GM21526 (cell line): ENCODE data around the gene EPHA2.
"Not testable (repeated sequence)": the region's sequence is repeated elsewhere in the genome, so short reads cannot be mapped to it uniquely, and the experiment has no call there.

Experiments used
- ATAC-seq: cut with Tn5 transposase; IDR thresholded peaks from one replicate; pipeline ENCODE4 v1.9.1; 2021; ENCODE audit warnings: moderate library complexity; ENCODE audit not compliant: unreplicated experiment, low FRiP score

The EPHA2 gene

DNA sequence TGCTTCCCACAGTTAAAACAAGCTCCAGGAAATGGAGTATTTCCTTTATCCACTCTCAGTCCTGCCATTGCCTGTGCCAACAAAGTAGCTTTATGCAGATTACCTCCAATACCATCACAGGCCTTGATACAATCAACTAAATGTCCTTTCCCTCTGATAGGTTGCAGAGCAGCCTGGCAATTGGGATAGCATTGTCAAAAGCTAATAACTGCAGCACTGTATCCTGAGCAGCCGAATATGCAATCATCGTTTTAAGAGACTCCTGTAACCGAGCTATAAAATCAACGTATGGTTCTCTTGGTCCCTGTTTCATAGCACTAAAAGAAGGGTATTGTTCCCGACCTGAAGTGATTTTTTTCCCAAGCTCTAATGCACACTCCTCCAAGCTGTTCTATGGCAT is 48.8 kb downstream of the EPHA2 start:
- not testable (repeated sequence) for ATAC-seq

DNA sequence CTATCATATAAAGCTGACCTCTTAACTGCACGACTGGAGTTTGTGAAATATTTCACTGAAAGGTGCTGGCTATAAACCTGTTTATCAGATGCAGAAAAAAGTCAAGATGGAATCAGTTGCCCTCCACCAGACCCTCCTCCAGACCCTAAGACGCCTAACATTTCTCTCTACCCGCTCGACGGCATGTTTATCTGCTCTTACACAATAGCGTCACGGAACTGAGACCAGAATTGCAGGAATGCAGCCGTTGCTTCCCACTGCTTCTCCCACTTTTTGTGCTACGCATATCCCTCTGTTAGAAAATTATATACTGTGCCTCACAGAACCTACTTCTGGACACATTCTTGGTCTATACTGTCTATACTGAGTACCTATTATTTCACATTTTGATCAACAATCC is 54.2 kb downstream of the EPHA2 start:
- no peak for ATAC-seq

DNA sequence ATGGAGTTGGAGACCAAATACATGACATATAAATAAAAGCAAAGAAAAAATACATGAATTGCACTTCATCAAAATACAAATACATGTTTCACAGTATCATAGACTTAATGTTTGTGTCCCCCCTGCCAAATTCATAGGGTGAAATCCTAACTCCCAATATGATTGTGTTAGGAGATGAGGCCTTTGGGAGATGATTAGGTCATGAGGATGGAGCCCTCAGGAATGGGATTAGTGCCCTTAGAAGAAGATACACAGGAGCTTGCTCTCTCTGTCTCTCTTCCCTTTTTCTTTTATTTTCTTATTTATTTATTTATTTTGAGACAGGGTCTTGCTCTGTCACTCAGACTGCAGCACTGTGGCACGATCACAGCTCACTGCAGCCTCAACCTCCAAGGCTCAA is 56.5 kb downstream of the EPHA2 start:
- no peak for ATAC-seq

DNA sequence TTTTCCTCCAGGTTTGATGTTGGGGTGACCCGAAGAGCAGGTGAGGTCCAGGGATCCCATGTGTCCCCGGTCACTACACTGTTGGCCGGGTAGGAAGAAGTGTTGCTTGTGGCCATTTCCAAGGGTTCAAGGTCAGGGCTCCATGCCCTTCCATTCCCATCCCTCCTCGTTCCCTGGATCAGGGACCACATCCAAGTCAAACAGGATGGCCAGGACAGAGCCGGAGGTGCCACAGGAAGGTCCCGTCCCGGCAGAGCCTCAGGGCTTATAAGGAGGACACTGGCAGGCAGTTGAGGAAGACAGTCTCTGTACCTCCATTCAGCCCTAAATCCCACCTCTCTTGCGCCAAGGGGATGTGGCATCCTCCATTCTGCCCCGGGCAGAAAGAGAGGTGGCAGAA is 60.4 kb downstream of the EPHA2 start:
- ATAC-seq: no peak

DNA sequence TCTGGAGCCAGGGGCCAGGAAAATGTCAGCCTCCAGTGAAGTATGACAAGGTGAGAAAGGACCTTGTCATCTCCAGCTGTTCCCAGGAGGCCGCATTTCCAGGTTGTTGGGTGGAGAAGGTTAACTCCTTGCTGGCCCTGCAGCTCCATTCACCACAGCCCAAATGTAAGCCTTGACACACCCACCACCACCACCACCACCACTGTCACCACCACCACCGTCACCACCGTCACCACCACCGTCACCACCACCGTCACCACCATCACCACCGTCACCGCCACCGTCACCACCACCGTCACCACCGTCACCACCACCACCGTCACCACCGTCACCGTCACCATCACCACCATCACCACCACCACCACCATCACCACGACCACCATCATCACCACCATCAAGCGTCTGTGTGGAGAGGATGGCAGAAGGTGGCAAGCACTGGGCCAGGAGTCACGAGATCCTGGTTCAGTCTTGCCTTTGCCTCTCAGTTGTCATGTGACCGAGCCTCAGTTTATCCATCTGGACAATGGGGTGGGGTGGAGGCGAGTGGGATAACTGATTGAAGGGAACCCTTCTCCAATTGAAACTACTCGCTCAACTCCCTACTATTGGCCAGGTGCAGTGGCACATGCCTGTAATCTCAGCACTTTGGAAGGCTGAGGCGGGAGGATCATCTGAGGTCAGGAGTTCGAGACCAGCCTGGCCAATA is 61.3 kb downstream of the EPHA2 start:
- ATAC-seq: no peak

DNA sequence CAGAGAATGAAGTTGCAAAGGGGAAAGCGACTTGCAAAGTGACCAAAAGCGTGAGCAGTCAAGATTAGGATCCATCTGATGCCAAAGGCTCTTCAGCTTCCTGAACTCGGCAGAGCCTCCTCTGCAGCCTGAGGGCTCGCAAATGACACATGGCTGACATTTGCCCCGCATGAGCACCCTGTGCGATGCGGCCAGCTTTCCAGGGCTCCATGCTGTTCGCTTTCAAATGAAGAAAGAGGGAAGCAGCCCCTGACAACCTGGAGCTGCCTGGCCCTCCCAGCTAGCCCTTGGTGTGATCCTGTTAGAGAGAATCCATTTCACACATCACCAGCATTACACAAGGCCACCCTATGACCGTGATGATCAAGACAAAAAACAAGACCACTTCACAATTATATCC is 62.3 kb downstream of the EPHA2 start:
- ATAC-seq: no peak

DNA sequence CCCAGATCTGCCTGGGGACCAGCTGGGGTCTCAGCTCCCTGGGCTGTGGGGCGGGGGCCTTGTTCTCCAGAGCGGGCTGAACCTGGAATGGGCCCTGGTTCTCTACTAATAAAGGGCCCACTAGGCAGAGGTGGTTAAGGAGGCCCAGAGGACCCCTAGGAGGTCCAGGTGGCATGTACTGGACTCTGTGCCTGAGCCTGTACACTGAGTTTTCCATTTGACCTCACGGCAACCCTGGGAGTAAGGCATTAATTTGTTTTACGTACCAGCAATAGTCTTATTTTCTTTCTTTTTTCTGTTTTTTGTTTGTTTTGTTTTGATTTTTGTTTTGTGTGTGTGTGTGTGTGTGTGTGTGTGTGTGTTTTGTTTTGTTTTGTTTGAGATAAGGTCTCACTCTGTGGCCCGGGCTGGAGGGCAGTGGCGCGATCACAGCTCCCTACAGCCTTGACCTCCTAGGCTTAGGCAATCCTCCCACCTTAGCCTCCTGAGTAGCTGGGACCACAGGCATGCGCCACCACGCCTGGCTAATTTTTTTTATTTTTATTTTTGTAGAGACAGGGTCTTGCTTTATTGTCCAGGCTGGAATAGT is 62.9 kb downstream of the EPHA2 start:
- ATAC-seq: no peak

DNA sequence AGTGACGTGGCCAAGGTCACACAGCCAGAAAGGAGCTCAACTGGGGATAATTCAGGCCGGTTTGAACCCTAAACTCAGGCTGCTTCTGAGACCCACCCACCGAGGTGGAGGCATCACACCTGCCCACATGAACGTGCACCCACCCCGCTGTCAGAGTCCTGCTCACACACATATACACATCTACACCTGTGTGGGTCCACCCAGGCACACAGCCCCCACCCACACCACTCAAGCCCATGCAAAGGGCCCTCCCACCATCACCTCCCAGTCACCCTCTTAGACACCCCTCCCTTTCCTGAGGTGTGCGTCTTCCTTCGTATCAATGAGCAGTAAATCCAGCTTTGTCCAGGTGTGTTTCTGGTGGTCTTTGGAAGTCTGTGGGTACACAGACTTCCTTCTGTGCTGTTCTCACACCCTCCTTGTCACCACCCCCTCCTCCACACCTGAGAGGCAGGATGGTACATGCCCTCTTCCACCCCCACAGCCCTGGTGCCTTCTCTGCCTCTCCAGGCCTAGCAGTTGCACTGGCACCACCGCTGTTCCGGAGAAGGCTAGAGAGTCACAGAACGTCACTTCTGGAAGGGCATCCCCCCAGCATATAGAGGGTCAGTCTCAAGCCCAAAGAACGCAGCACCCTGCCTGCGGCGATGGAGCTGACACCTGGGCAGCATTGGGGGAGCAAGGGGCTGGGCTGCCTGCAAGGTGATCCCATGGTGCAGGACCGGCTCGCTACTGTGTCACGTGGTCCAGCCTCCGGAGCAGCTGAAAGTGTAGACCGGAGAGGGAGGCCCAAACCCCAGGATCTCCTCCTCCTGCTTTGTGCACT is 63.6 kb downstream of the EPHA2 start:
- no peak for ATAC-seq

DNA sequence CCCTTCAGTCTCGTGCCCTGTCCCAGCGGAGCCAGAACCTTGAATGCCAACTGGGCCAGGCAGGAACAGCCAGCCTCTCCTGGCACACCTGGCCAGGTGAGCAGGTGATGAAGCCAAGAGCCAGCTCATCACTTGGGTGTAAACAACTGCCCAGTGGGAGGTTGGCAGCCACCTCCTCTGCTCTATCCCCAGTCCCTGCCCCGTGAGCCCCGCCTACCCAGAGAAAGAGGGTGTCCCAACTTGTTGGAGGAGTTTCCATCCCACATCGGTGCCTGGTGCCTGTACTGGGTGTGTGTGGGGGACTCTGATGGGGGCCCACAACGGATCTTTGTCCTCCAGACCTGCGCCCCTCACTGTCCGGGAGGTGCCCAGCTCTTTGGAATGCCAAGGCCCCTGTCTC is 64.6 kb downstream of the EPHA2 start:
- no peak for ATAC-seq

DNA sequence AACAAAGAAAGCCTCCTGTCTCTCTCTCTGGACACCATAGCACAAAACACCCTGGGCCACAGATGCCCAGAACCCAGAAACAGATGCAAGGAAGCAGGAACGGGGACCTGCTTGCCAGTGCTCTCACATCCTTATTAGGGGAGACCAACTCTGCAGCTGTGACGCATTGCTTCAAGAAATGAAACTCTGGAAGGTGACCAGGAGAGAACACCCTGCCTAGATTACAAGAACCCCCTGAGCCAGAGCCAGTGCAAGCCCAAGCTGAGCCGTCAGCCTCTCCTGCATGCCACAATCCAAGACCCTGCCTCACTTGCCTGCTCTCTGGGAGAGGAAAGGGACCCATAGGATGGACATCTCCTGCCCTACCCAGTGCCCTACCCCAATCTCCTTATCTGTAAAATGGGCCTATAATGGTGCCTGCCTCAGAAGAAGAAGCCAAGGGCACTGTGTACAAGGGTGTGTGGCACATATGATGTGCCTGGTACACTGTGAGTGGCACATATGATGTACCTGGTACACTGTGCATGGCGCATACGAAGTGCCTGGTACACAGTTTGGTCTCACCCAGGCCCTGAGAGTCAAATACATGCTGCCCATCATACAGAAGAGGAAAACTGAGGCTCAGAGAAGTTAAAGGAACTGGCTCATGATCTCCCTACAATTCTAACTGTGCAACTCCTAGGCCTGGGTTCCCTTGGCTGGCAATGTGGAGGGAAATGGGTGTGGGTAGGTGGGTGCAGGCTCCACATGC is 65.6 kb downstream of the EPHA2 start:
- no peak for ATAC-seq

DNA sequence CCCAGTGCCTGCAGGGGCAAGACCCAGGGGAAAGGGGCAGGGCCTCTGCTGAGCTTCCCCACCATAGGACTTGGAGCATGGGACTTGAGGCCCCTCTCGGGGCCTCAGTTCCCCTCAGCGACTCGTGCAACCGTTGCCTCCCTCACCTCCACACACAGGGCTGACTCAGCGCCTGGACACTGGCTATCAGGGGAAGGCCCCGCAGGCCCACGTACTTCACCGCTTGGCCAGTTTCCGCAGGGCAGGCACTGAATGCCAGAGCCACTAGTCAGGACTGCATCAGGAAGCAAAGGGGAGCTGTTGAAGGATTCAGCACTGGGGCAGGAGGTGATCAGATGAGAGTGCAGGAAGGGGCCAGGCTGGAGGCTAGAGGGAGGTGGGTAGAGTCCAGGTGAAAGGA is 66.9 kb downstream of the EPHA2 start:
- ATAC-seq: no peak

DNA sequence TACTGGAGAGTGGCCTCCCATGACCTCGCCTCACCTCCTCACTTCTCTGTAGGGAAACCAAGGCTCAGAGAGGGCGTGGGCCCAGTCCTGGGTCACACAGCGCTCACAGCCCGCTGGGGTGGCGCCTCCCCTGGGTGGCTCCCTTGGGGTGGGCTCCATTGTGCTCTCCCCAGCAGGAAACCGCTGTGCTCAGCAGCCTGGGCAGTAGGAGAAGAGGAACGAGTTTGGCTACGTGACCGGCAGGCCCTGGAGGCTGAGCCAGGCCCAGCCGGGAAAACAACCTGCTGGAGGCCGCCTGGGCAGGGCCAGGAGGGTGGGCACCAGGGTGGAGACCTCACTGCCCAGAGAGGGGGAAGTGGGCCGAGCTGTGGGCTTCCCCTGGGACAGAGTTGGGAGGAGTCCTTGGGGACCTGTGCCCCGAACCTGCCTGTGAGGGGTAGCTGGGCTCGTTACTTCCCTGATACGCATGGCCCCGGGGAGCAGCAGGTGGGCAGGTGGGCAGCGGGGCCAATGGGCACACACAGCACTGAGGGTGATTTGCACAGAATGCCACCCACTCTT is 67.4 kb downstream of the EPHA2 start:
- ATAC-seq: no peak

DNA sequence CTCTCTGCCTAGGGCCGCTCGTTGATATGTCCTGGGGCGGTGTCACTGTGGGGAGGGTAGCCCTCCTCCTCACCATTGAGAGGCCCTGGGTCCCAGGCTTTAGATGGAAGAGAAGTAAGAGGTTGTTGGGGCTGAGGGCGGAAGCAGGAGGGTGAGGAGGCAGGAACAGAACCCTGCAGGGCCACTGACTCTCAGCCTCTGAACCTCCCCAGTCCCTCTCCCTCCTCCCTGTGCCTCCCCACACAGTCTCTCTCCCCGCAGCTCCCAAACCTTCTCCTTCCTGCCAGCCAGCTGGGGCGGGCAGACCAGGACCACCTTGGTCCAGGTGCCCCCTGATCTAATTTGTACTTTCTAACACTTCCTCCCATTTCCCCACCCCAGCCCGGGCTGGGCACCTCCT is 68.1 kb downstream of the EPHA2 start:
- ATAC-seq: no peak

DNA sequence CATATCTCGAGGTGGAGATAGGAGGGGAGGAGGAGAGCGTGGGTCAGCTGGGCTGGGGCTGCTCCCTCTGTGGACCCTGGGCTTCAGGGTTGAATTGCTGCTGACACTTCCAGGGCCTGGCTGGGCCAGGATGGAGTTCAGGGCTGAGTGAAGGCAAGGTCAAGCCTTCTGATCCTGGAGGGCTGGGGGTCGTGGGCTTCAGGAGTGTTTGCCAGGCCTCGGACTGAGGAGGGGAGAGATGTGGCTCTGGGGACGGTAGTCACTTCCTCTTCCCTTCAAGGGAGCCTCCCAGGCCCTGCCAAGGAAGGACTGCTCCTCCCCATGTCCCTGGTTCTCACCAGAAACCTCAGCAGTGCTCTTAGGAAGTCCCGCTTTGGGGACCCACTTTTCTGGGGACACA is 70.3 kb downstream of the EPHA2 start:
- ATAC-seq: no peak

DNA sequence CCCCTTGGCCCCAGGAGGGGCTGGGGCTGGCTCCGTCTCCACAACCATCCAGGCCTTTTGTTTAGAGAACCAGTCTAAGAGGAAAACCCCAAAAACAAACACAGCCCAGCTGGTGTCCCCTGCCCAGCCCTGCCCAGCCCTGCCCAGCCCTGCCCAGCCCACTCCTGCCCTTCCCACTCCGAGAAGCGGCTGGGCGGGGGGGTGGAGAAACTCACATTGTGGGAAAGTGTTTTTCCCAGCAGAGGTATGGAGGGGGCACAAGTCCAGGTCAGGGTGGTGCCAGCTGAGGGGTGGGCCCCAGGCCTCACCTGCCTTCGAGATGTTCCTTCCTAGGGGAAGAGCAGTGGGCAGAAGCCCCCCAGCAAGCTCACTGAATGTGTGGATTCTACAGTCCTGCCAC is 72.4 kb downstream of the EPHA2 start:
- no peak for ATAC-seq

DNA sequence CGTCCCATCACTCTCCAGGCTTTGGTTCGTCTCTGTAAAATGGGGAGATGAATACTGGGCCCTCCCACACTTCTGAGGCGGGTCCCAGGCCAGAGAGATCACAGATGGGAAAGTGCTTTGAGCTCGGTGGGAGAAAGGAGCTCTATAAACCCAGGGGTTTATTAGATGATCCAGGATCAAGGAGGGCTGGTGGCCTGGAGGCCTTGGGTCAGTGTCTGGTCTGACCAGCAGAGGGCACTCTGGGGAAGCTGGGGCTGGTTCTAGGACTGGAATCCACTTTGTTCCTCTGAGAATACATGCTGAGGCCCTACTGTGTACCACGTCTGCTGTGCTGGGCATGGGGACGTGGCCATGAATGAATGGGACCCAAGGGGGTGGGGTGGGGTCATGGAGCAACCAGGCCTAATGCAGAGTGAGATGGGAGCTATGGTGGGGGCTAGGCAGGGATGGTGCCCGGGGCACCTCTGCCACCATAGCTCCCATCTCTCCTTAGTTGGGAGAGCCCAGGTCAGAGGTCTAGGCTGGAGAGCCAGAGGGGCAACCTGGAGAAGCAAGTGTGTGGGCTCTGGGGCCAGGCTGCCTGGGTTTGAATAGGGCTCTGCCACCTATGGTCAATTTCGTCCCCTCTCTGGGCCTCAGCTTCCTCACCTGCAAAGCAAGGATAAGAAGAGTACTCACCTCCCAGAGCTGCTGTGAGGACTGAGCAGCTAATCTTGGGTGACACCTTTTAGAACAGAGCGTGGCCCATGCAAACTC is 73.4 kb downstream of the EPHA2 start:
- ATAC-seq: no peak

DNA sequence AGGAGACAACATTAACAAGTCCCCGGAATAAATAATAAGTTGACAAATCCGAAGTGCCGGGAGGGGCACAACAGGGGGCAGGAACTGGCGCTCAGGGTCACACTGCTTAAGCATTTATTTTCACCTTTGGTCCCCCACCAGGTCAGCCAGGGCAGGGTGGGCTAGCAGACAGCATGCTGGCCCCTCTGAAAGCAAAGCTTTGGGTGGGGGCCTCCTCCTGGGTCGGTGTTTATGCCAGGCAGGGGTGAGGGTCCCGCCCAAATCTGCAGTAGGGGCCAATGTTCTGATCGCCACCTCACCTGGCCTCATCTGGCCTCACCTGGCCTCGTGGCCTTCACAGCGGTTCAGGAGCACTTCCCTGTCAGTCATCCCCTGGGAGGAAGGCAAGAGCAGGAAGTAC is 74.2 kb downstream of the EPHA2 start:
- no peak for ATAC-seq

DNA sequence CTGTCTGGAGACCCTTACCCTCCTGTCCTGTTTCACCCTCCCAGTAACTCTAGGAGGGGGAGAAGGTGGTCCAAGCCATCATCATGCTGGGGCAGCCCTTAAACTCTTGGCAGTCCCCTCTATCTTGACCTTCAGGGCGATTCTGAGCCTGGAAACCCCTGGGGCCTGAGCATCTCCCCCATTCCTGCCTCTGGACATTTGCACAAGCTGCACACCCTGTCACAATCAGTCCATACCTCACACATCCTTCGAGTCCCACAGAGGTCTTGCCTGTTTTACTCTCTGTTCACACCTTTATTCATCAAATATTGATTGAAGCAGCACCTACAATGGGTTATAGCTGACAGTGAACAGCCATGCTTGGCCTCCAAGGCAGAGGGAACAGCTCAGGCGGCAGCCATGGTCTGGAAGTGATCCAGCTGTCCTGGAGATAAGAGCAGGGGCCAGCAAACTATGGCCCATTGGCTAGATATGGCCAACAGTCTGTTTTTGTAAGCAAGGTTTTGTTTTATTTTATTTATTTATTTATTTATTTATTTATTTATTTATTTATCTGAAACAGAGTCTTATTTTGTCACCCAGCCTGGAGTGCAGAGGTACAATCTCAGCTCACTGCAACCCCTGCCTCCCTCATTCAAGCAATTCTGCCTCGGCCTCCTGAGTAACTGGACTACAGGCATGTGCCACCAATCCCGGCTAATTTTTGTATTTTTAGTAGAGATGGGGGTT is 75.3 kb downstream of the EPHA2 start:
- ATAC-seq: no peak

DNA sequence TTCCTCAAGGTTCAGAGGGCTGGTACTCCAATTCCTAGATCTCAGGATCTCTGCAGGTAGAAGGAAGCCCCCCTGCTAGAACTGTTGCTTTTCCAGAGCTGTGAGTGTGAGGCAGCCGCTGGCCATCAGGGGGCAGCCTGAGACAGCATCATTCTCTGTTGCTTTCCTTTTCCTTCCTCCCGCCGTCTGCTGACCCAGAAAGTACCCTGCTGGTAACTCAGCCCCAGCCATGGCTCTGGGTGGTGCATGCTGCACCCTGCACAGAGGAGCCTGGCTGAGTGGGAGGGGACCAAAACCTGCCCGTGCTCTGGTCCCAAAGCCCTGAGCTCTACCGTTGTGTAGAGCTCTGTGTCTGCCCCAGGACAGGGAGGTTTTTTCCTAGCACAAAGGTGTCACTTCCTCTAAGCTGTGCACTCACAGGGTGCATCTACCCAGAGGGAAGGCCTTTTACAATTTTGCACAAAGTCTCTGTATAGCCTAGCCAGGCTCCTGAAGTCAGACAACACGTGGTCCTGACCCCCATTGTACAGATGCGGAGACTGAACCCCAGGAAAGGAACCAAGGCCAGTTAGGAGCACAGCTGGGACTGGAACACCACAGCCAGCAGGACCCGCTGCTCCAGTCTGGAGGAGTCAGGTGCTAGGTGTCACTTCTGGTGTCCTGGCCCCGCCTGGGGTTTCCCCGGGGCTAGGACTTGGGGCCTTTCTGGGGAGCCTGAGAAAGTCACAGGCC is 76.8 kb downstream of the EPHA2 start:
- peak; percentile 47 for ATAC-seq
